ENCODE results near the gene PDZRN3.

DNA sequence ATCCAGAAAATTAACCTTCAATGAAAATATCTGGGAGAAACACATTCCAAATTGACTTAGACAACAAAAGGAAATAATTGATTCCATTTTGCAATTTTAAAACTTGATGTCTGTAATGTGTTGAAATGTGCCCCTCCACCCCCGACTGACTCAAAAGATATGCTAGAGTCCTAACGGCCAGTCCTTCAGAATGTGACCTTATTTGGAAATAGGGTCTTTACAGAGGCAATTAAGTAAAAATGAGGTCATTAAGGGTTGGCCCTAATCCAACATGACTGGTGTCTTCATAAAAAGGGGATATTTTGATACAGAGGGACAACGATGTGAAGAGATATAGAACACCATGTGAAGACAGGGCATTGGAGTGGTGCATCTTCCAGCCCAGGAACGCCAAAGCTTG lies 153.9 kb downstream of the PDZRN3 start:
- TF ChIP-seq RXRA (CRISPR knock-in tag; IDR thresholded peaks at IDR 0.05) (no peak), ZNF180 (CRISPR knock-in tag; IDR thresholded peaks at IDR 0.05; ENCODE audit: borderline replicate concordance, low read depth) (no peak), ZNF552 (CRISPR knock-in tag; IDR thresholded peaks at IDR 0.05; ENCODE audit: borderline replicate concordance) (no peak), GABPA (IDR thresholded peaks at IDR 0.05; ENCODE audit: low read depth, low read length) (no peak), GABPA (CRISPR knock-in tag; IDR thresholded peaks at IDR 0.05; ENCODE audit: low read depth) (no peak), ZZZ3 (CRISPR knock-in tag; IDR thresholded peaks at IDR 0.05; ENCODE audit: borderline replicate concordance) (no peak), ATF7 (IDR thresholded peaks at IDR 0.05) (no peak), ATF7 (CRISPR knock-in tag; IDR thresholded peaks at IDR 0.05) (no peak), ZNF605 (CRISPR knock-in tag; IDR thresholded peaks at IDR 0.05) (no peak), ZSCAN5A (CRISPR knock-in tag; IDR thresholded peaks at IDR 0.05; ENCODE audit: borderline replicate concordance) (no peak), ZNF33B (CRISPR knock-in tag; IDR thresholded peaks at IDR 0.05) (no peak), FOXA1 (IDR thresholded peaks at IDR 0.05) (no peak), FOXA1 (CRISPR knock-in tag; IDR thresholded peaks at IDR 0.05) (no peak), EZH2 (conservative IDR thresholded peaks at IDR 0.05; ENCODE audit: low read depth, low read length) (no peak)
- TF ChIP-seq, protein P1, sequence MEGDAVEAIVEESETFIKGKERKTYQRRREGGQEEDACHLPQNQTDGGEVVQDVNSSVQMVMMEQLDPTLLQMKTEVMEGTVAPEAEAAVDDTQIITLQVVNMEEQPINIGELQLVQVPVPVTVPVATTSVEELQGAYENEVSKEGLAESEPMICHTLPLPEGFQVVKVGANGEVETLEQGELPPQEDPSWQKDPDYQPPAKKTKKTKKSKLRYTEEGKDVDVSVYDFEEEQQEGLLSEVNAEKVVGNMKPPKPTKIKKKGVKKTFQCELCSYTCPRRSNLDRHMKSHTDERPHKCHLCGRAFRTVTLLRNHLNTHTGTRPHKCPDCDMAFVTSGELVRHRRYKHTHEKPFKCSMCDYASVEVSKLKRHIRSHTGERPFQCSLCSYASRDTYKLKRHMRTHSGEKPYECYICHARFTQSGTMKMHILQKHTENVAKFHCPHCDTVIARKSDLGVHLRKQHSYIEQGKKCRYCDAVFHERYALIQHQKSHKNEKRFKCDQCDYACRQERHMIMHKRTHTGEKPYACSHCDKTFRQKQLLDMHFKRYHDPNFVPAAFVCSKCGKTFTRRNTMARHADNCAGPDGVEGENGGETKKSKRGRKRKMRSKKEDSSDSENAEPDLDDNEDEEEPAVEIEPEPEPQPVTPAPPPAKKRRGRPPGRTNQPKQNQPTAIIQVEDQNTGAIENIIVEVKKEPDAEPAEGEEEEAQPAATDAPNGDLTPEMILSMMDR (CRISPR knock-in tag; IDR thresholded peaks at IDR 0.05): no peak
- TF ChIP-seq, protein P2, sequence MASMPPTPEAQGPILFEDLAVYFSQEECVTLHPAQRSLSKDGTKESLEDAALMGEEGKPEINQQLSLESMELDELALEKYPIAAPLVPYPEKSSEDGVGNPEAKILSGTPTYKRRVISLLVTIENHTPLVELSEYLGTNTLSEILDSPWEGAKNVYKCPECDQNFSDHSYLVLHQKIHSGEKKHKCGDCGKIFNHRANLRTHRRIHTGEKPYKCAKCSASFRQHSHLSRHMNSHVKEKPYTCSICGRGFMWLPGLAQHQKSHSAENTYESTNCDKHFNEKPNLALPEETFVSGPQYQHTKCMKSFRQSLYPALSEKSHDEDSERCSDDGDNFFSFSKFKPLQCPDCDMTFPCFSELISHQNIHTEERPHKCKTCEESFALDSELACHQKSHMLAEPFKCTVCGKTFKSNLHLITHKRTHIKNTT (CRISPR knock-in tag; IDR thresholded peaks at IDR 0.05): no peak

Measured in HepG2 (cell line).